ENCODE data around the gene DOC2A. TPM values are rescaled to one million over a fixed set of nuclear protein-coding genes. Genes with fewer than 3 reads are reported as not detected.
"Not testable (repeated sequence)": the region's sequence is repeated elsewhere in the genome, so short reads cannot be mapped to it uniquely, and the experiment has no call there.

The DOC2A gene
- polyA plus RNA-seq (ENCODE audit: insufficient read length in 10 of 10): 1 to 10 TPM in 4 of 10 donors, under 1 TPM in 6; 0.48 to 1.8 (median 0.92) TPM
- long read RNA-seq, donor 1: 0 reads
- long read RNA-seq, donor 2: 0 reads
- long read RNA-seq, donor 3: 0 reads
- long read RNA-seq, donor 4: 0 reads
- long read RNA-seq, donor 5: 0 reads
- long read RNA-seq, donor 6: 0 reads
- long read RNA-seq, donor 7: 0 reads
- long read RNA-seq, donor 8, partial matches to known transcripts: 0 of 1 reads
- long read RNA-seq, donor 8, other reads (novel, unspliced or antisense): 0 of 1 reads
- long read RNA-seq, donor 9: 0 reads

DNA sequence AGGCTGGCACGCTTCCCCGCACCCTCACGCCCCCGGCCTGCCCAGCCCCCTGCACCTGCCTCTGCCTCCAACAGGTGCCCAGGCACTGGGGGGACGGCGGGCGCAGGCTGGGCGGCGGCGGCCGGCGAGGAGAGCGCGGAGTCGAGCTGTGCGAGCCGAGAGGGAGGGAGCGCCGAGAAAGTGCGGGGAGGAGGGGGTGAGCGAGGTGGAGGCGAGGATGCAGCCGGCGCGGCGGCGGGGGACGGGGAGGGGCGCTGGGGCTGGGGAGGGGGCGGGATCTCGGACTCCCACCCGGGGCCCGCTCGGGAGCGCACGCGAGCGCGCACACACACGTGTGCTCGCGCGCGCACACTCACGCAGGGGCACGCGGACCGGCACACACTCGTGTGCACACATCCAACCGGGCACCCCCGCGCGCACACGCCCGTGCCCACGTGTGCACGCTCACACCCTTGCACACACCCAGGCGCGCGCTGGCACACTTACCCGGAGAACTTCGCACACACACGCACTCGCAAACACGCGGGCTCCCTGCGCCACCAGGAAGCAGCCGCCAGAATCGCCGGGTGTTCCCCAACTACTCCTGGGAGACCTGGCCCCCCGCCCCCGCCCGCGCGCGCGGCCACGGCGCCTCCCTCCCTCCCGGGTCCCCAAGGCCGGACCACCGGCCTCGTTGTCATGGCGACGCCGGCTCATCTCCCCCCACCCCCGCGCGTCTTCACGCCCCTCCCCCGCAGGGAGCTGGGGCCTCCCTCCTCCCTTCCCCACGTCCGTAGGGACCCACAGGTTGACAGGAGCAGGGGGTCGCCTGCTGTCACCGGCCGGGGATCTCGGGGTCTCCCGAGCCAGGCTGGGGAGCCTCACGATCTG is at the start of gene DOC2A:
DOC2A (minus strand) TSS at position 184 of the 870 bp plus-strand sequence. CDS start 805 bp downstream, outside the sequence.
- peak in 2 of 3 donors; percentile 16 to 52 for DNase-seq

DNA sequence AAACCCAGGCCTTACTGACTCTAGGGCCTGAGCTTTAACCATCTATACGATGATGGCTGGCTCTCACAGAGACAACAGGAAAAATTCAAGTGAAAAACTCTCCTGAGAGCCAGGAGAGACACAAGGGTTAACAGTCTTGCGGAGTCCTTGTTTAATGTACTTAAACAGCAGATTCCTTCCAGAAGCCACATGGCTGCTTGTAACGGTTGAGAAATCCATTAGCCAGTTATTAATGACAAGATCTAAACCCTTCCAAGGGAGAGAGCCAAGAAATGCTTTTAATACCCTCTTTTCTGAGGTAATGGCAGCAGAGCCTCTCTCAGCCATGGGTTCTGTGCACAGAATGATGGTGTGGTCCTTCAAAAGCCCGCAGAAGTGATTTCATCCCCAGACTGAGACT is 49.5 kb upstream of the DOC2A start:
- no peak for DNase-seq

DNA sequence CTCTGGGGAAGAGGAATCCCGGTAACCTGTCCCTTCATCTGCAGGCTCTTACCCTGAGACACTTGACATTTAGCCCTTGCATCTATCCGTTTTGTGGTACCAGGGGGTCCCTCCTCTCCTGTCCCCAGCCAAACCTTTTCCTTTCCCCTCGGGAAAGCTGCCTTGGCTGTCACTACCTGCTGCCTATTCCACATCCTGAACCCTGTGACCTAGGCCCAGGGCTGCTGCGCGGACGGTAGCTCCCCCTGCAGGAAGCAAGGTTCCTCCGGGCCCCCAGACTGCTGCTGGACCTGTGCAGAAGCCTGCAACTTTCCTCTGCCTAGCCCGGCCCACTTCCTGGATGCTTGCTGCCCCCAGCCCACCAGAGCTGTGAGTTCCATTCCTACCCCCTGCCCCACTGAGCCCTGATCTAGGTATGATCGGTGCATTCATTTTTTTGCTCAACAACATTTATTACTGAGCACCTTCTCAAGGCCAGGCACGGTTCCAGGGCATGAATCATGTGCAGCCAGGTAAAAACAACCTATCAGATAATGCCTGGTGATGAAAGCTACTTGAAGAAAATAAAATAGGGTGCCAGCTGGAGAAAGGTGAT is 44.2 kb upstream of the DOC2A start:
- no peak for DNase-seq

DNA sequence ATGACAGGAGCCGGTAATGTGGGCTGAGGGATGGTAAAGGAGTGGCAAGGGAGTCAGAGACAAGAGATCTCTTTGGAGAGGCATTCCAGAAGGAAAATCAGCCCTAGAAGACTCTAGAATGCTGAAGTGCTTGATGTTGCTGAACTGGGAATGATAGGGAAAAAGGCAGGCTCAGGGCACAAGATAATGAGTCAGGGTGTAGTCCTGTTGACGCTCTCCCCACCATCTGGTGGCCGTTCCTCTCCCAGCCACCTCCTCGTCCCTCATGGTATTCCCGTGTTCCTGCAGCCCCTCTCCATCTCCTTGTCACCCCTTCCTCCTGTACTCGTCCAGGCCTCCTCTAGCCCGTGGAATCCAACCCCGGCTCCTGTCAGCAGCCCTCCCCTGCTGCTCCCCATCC is 43.6 kb upstream of the DOC2A start:
- no peak for DNase-seq

DNA sequence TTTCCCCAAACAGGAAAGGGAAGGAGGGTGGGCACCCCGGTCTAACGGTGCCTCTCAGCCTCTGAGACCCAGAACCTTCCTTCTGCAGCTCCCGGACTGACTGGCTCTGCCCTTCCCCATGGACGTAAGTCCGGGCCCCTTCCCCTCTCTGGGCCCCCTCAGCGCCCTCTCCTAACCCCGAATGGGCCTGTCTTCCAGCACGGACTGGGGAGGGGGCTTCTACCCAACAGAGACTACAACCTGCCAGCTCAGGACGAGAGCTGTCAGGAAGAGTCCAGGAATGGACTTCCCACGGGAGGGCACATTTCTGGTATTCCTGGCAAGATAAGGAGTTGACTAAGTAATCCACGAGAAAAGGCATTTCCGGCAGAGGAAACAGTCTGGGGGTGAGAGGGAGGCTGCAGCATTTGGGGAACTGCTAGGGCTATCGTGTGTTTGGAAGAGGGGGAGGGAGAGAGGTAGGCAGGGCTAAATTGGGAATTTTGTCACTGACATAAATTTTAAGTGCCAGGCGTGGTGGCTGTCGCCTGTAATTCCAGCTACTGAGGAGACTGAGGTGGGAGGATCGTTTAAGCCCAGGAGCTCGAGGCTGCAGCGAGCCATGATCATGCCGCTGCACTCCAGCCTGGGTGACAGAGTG is 42.7 kb upstream of the DOC2A start:
- DNase-seq: no peak

DNA sequence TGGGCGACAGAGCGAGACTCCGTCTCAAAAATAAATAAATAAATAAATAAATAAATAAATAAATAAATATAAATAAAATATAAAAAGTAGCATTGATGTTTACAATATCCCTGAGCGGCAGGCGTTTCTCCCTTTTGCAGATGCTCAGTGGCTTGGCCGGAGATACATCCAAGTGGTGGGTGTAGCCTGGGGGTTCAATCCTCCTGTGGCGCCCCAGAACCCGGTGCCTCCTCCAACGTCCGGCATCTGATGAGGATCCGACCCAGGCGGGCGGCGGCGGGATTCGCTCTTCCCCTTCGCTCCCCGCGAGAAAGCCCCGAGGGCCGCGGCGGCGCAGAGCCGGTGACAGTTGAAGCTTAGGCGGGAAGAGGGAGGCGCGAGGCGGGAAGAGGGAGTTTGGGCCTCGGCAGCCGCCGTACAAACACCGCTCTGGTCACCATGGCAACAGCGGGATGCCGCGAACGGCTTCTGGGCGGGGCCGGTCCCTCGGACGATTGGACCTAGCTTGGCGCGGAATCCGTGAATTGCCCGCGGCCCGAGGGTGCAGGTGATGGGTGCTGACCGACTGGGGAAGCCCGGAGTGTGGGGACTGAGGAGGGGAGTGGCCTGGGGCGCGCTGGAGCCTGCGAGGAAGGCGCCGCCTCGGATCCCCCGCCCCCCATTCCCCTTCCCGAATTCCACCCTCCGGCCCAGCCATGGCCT is 42.0 kb upstream of the DOC2A start:
- DNase-seq: peak; percentile 90 to 97 (median 93)

DNA sequence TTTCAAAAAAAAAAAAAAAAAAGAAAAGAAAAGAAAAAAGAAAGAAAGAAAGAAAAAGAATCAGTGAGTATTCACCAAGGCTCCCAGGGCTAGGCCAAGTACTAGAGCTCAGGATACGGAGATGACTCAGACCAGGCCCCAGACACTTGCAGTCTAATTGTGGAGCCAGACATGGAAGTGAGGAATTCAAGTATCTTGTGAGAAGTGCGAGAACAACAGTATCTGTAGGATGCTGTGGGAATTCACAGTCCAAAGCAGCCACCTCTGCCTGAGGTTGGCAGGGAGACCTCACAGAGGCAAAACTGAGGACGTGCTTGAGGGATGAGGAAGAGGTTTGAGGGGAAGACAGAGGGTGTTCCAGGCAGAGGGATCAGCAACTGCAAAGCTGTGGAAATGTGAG is 40.7 kb upstream of the DOC2A start:
- DNase-seq: no peak

DNA sequence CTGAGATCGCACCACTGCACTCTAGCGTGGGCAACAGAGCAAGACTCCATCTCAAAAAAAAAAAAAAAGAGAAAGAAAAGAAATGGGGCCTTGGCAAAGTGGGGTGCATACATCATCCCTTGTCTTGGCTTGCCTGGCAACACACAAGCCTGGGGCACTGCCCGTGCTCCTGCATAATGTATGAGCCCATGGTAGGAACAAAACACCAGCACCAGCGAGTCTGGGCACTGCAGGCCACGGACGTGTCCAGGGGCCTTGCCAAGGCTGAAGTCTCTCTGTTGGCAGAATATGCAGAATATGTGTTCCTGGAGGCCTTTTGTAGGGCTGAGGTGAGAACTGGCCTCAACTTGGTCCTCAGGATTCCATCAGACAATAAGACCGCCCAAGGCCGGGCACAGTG is 39.0 kb upstream of the DOC2A start:
- no peak for DNase-seq

DNA sequence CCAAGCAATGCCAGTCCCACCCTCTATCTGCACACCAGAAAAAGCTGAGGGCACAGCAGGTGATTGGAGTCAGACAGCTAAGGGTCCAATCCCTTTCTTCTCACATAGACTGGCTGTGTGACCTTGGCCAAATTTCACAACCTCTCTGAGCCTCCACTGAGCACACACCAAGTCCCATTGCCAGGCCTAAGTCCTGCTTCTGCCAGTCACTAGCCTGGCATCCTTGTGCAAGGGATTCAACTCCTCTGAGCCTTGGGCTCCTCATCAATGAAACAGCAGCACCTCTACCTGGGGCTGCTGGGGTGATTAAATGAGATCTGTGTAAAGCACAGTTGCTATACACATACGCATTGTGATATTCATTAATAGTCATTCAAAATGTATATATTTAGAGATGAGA is 35.8 kb upstream of the DOC2A start:
- DNase-seq: no peak

DNA sequence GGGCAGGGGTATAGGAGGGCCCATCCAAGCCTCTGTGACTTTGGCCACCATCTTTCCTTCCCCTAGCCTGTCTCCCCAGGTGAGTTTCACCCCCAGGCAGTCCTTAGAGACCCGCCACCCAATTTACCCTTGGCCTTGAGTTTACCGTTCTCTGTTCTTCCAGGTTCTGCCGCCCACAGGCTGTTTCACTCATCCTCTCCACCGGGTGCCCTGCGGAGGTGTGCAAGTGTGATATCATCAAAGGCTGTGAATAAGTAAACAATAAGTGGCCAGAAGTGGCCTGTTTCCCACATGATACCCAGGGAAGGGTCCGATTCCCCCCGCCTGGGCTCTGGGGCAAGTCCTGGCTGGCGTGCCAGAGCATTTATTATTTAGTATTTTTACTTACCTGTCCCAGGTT is 35.4 kb upstream of the DOC2A start:
- no peak for DNase-seq

DNA sequence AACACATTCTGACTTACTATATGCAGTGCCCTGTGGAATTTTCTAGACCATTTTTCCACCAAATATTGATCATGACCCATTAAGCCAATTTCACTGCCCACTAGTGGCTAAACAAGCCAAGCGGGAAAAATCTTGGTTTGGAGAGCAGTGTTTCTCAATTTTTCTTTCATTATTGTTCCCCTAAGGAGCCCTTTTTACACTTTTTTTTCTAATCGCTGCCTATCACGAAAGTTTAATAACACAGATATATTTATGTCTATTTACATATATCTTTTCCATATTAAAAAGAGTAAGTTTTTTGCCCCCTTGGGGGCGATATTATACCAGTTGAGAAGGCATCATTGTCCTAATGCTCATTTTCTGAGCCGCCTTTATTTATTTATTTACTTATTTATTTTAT is 31.0 kb upstream of the DOC2A start:
- DNase-seq: peak in 1 of 3 donors; percentile 45

DNA sequence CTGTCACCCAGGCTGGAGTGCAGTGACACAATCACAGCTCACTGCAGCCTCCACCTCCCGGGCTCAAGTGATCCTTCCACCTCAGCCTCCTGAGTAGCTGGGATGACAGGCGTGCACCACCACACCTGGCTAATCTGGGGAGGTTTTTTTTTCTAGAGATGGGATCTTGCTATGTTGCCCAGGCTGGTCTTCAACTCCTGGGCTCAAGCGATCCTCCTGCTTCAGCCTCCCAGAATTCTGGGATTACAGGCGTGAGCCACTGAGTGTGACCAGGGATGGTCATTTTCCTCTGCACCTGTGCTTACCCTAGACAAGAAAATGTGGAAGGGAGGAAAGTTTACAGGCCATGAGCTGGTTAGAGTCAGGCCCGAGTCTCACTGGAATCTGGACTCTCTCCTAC is 29.9 kb upstream of the DOC2A start:
- DNase-seq: not testable (repeated sequence)

DNA sequence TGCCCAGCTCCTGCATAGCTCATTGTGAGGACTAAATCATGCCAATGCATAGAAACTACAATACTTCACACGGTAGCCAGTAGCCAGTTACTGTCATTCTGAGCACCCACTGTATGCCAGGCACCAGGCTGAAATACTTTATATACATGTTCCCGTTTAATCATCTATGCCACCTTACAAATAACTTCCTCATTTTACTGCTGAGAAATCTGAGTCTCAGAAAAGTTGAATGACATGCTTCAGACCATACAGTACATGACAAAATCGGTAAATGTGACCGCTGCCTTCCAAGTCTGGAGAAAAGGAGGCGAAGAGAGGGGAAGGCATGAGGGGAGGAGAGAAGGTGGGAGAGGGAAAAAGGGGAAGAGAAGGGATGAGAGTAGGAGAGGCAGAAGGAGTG is 29.4 kb upstream of the DOC2A start:
- no peak for DNase-seq

DNA sequence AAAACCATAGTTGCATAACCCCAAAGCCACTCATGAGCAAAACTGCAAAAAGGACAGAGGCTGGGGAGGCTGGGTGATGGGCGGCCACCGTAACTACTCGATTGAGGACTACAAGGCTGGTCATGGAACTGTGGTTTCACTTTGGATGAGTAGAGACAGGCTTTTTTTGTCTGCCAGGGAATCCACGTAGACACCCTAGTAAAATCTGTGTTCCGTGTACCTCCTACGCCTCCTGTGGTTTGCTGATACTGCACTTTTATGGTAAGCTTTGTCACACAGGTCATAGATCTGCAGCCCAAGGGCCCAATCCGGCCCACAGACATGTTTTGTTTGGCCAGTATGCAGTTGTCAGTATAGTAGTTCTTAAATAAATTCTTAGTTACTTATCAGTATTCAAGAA is 22.4 kb upstream of the DOC2A start:
- no peak for DNase-seq

DNA sequence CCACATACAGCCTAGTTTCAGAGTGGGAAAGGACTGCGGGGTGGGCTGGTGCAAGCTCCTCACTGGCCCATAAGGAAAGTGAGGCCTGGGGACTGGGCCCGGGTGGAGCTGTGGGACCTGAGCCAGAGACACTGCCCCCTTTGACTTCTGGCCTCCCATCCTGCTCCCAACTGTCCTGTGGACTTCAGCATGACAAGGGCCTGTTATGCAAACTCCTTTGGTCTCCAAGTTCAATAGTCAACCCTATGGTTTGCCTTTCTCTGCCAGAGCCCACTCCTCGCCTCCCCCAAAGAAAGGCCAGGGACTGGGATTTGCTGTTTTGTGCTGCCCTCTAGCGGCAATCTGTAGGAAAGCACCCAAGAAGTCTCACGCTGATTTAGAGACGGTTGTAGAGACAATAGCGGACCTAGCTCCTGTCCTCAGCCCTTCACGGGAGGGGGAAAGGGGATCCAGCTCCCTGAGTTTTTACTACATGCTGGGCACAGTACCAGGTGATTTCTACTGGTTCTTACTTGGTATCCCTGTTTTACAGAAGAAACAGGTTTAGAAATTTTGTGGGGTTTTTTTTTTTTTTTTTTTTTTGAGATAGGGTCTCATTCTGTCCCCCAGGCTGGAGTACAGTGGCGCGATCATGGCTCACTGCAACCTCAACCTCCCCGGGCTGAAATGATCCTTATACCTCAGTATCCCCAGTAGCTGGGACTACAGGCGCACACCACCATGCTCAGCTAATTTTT is 21.4 kb upstream of the DOC2A start:
- DNase-seq: peak in 2 of 3 donors; percentile 50

DNA sequence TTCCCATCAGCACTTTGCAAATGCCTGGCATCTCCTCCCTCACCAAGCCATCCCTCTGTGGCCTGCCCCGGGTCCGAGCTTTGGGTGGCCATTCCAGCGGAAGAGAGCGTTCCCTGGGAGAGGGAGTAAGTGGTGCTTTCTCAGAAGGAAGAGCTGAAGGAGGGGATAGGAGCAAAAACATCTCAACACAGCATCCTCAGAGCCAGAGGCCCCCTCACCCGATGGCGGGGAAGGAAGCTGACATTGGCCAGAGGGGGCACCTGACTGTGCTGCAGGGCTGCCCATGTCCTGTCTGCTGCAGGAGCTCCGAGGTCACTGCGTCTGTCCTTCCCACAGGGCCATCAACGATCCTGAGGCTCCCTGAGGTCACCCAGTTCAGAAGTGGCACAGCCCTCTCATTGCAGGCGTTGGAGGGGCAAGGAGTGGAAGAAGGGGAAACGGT is 20.7 kb upstream of the DOC2A start:
- no peak for DNase-seq

DNA sequence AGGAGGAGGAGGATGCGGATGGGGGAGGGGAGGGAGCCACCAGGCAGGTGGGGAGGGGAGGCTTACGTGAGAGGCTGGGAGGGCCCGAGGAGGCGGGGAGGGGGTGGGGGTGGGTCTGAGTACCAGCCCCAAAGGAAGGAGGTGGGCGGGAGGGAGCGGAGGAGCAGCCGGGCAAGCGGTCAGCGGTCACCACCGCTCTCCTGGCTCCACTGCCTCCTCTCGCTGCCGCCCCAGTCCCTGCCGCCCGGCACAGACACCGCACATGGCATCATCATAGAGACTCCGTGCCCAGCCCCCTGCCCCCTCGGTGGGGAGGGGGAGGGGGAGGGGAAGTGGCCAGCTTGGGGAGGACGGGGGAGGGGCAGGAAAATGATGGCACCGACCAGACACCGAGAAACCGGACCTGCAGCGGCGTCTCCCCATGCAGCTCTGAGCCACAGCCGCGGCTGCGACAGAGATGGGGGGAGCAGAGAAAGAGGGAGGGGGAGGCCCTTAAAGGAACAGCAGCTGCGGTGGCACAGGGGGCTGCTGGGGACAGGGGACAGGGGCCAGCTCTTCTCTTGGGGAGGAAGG is 20.1 kb upstream of the DOC2A start, which contains the start of gene TLCD3B:
TLCD3B (minus strand) TSS at position 431 of the 573 bp plus-strand sequence. CDS start 744 bp downstream, outside the sequence.
- no peak for DNase-seq

DNA sequence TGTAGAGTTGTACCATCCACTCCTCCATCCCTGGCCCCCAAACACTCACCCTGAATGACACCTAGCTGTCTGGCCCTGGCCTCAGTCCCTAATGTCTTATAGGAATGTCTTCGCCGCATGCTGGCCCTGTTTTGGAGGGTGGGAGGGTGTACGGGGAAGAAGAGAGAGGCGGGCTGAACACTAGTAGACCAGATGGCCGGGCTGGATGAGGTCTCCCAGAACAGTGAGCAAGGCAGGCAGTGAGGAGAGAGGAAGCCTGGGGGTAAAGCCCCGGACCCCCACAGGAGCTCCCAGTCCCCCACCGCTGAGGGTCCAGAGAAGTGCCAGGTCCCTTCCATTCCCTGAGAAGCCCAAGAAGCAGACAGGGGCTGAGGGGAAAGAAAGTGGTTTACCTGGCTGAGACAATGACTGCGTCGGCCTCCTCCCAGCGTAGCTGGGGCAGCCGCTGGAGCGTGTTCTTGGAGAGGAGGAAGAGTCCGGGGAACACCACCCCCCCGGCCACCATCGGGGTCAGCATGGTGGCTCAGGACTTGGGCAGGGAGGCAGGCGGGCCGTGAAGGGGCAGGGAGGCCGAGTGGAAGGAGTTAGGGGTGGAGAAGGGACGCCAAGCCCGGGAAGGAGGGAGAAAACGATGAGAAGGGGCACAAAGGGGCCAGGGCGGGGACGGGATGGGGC is 19.3 kb upstream of the DOC2A start:
- DNase-seq: no peak

DNA sequence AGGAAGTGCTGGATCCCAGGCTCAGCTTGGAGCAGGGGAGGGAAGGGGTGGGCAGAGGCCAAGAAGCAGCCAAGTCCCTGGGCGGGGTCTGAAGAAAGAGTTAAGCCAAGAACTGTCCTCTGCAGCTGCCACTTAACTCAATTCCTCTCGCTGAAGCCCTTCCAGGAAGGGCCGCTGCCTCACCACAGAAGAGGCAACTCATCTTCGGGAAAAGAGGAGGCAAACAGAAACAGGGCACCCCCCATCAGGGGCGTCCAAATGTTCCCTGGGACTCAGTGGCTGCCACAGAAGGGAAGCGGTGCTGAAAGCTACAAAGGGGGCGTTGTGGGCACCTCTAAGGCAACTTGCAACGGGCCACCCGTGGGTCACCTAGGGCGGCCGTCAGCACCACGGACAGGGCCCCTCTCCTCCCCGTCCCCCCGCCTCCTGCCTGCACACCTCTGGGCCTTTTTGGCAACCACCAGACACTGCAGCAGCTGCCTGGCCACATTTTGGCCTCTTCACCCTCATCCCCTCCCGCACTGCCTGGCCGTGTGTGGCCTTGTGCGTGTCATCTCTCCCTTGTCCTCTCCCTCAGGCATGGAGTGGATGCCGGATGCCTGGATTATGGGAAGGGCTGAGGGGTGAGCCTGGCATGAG is 17.7 kb upstream of the DOC2A start:
- peak in 2 of 3 donors; percentile 46 to 61 for DNase-seq
